Transverse colon (tissue), 3 donors: ENCODE results near the gene NR2F6.

Experiments used
- CTCF ChIP-seq, 5 experiments: fragments of 200-600 bp in 3 of 5; fragments of 450-650 bp in 2 of 5; sonication (generic) in 3 of 5; IDR thresholded peaks; 1 replicate in 2 of 5; 2 replicates in 3 of 5; pipeline ENCODE4 v1.5.1; 2016 to 2017; ENCODE audit warnings: antibody characterized with exemption in 5 of 5, inconsistent platforms in 3 of 5, mild to moderate bottlenecking in 2 of 5, moderate library complexity in 1 of 5
- EP300 ChIP-seq: sonication (generic); formaldehyde crosslinking; IDR thresholded peaks from one replicate; pipeline ENCODE4 v1.6.1; 2017; ENCODE audit warnings: antibody characterized with exemption, low read depth
- POLR2A ChIP-seq: fragments of 450-650 bp; IDR thresholded peaks from one replicate; pipeline ENCODE4 v1.6.1; 2016; ENCODE audit warnings: antibody characterized with exemption, mild to moderate bottlenecking, moderate library complexity

- TF ChIP-seq CTCF (IDR thresholded peaks at IDR 0.05), result no peak
- peak; percentile 86 for TF ChIP-seq POLR2A
- TF ChIP-seq EP300, result peak; percentile 66
These were observed 19.5 kb downstream of the NR2F6 start, which contains the start of gene OCEL1 for GRCh38 chr19:17226002-17226933.
